ENCODE measurements around the gene ATP6AP2. TPM values are rescaled to one million over a fixed set of nuclear protein-coding genes. Genes with fewer than 3 reads are reported as not detected.
"Not testable (repeated sequence)": the region's sequence is repeated elsewhere in the genome, so short reads cannot be mapped to it uniquely, and the experiment has no call there.

Gene ATP6AP2
- total RNA-seq, 1 experiment from 2014 or later: 72.7 TPM

DNA sequence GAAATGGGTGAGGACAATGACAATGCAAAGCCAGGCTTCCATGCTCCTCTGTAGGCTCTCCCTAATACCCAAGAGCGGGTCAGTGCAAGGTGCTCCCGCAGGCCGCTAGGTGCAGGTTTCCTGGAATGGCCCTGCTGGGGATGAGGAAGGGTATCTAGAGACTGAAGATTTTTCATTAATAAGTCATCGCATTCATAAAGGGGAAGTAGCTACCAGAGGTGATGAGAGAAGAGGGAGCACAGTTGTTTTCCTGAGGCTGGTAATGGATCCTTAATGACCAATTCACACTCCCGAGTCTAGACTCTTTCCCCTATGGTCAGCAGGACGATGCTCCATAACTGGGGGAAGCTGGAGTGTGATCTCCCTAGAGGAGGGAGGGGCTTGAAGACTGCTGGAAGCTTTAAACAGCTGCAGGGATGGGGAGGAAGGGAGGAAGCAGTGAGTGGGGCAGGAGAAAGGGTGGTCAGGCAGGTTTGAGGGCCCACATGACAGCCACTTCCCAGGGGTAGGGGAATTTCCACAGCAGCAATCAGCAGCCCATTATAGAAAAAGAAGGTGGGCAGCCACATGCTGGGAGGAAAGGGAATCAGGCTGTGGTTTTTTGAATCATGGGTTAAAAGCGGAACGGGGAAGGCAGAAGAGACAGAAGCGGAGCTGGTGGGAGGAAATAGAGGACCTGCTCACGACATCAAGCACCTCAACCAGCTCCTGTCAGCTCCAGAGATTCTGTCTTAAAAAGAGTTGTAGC, 10.2 kb upstream of the ATP6AP2 start:
- no peaks in the 10 kb centered on the region for H3K4me1 ChIP-seq (ENCODE audit: control insufficient read depth, insufficient read depth, low read length)
- TF ChIP-seq, protein P1, sequence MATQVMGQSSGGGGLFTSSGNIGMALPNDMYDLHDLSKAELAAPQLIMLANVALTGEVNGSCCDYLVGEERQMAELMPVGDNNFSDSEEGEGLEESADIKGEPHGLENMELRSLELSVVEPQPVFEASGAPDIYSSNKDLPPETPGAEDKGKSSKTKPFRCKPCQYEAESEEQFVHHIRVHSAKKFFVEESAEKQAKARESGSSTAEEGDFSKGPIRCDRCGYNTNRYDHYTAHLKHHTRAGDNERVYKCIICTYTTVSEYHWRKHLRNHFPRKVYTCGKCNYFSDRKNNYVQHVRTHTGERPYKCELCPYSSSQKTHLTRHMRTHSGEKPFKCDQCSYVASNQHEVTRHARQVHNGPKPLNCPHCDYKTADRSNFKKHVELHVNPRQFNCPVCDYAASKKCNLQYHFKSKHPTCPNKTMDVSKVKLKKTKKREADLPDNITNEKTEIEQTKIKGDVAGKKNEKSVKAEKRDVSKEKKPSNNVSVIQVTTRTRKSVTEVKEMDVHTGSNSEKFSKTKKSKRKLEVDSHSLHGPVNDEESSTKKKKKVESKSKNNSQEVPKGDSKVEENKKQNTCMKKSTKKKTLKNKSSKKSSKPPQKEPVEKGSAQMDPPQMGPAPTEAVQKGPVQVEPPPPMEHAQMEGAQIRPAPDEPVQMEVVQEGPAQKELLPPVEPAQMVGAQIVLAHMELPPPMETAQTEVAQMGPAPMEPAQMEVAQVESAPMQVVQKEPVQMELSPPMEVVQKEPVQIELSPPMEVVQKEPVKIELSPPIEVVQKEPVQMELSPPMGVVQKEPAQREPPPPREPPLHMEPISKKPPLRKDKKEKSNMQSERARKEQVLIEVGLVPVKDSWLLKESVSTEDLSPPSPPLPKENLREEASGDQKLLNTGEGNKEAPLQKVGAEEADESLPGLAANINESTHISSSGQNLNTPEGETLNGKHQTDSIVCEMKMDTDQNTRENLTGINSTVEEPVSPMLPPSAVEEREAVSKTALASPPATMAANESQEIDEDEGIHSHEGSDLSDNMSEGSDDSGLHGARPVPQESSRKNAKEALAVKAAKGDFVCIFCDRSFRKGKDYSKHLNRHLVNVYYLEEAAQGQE (IDR thresholded peaks at IDR 0.05; ENCODE audit: insufficient read depth in 1 of 2, low read depth in 2 of 2, low read length in 1 of 2): no peak
- TF ChIP-seq POLR2AphosphoS5 (IDR thresholded peaks at IDR 0.05; ENCODE audit: low read depth, low read length): no peak
- TF ChIP-seq, protein P2, sequence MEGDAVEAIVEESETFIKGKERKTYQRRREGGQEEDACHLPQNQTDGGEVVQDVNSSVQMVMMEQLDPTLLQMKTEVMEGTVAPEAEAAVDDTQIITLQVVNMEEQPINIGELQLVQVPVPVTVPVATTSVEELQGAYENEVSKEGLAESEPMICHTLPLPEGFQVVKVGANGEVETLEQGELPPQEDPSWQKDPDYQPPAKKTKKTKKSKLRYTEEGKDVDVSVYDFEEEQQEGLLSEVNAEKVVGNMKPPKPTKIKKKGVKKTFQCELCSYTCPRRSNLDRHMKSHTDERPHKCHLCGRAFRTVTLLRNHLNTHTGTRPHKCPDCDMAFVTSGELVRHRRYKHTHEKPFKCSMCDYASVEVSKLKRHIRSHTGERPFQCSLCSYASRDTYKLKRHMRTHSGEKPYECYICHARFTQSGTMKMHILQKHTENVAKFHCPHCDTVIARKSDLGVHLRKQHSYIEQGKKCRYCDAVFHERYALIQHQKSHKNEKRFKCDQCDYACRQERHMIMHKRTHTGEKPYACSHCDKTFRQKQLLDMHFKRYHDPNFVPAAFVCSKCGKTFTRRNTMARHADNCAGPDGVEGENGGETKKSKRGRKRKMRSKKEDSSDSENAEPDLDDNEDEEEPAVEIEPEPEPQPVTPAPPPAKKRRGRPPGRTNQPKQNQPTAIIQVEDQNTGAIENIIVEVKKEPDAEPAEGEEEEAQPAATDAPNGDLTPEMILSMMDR (IDR thresholded peaks at IDR 0.05): no peak
- TF ChIP-seq SIN3A (IDR thresholded peaks at IDR 0.05; ENCODE audit: borderline replicate concordance, insufficient read depth, low read depth, low read length): no peak
- no peak for TF ChIP-seq TCF7L2 (IDR thresholded peaks at IDR 0.05; ENCODE audit: low read depth, low read length)
- intact Hi-C loops (cut with micrococcal nuclease; ENCODE audit: unreplicated experiment) (no loop called here), in situ Hi-C loops (cut with HindIII; ENCODE audit: low pct_unique_long_range_greater_than_20kb, low sequenced_read_pairs) (no loop called here)
- ChIA-PET POLR2A (no interaction called here), CTCF (no interaction called here)
- BruUV-seq (replicated peaks): no TSS peak
- DNase-seq (ENCODE audit: low read depth, low spot score) (no peak), ATAC-seq (no peak)
- H3K36me3 ChIP-seq (ENCODE audit: control insufficient read depth, insufficient read depth, low read length): no peaks in the 10 kb centered on the region
- H3K9me3 ChIP-seq (ENCODE audit: control insufficient read depth, insufficient read depth, low read depth, low read length): no peaks in the 10 kb centered on the region
- no peaks in the 10 kb centered on the region for H3K27me3 ChIP-seq (ENCODE audit: control insufficient read depth, insufficient read depth, low read length)
- H3K27ac ChIP-seq (ENCODE audit: low read length): no peak overlapping the region
- H3K4me3 ChIP-seq (ENCODE audit: low read depth in 2 of 2, low read length in 2 of 2): no peak overlapping the region

DNA sequence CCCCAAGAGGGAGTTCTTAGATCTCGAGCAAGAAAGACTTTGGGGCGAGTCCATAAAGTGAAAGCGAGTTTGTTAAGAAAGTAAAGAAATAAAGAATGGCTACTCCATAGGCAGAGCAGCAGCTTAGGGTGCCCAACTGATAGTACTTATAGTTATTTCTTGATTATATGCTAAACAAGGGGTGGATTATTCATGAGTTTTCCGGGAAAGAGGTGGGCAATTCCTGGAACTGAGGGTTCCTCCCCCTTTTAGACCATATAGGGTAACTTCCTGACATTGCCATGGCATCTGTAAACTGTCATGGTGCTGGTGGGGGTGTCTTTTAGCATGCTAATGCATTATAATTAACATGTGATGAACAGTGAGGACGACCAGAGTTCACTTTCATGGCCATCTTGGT, 9.6 kb upstream of the ATP6AP2 start:
- H3K27me3 ChIP-seq (ENCODE audit: control insufficient read depth, insufficient read depth, low read length); H3K36me3 ChIP-seq (ENCODE audit: control insufficient read depth, insufficient read depth, low read length); BruUV-seq (replicated peaks); H3K4me1 ChIP-seq (ENCODE audit: control insufficient read depth, insufficient read depth, low read length); H3K4me3 ChIP-seq (ENCODE audit: low read depth in 2 of 2, low read length in 2 of 2); CTCF ChIA-PET; DNase-seq (ENCODE audit: low read depth, low spot score); H3K27ac ChIP-seq (ENCODE audit: low read length); in situ Hi-C loops (cut with HindIII; ENCODE audit: low pct_unique_long_range_greater_than_20kb, low sequenced_read_pairs); ATAC-seq; intact Hi-C loops (cut with micrococcal nuclease; ENCODE audit: unreplicated experiment); POLR2A ChIA-PET; H3K9me3 ChIP-seq (ENCODE audit: control insufficient read depth, insufficient read depth, low read depth, low read length): not testable (repeated sequence)

DNA sequence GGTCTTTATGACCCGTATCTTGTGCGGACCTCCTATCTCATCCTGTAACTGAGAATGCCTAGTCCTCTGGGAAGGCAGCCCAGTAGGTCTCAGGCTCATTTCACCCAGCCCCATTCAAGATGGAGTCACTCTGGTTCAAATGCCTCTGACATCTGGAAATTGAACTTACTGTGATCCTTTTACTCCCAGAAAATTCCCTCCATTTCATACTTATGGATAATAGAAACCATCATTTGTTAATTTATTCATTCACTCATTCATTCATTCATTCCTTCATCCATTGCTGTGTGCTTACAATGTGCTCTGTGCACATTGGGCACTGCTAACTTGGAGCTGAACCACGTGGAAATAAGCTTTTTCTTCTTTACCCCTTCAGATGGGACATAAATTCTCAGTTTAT, 9.2 kb upstream of the ATP6AP2 start:
- no TSS peak for BruUV-seq (replicated peaks)
- POLR2A ChIA-PET: no interaction called here
- no peak for ATAC-seq

More for the DNA sequence above, 9.2 kb upstream of the ATP6AP2 start:
- H3K9me3 ChIP-seq (ENCODE audit: control insufficient read depth, insufficient read depth, low read depth, low read length): no peaks in the 10 kb centered on the region
- DNase-seq (ENCODE audit: low read depth, low spot score): no peak
- in situ Hi-C loops (cut with HindIII; ENCODE audit: low pct_unique_long_range_greater_than_20kb, low sequenced_read_pairs) (no loop called here), intact Hi-C loops (cut with micrococcal nuclease; ENCODE audit: unreplicated experiment) (no loop called here)
- H3K4me3 ChIP-seq (ENCODE audit: low read depth in 2 of 2, low read length in 2 of 2): no peak overlapping the region
- no peak for TF ChIP-seq POLR2AphosphoS5 (IDR thresholded peaks at IDR 0.05; ENCODE audit: low read depth, low read length)
- TF ChIP-seq, protein P1 (IDR thresholded peaks at IDR 0.05; ENCODE audit: insufficient read depth in 1 of 2, low read depth in 2 of 2, low read length in 1 of 2): no peak
- no peak for TF ChIP-seq SIN3A (IDR thresholded peaks at IDR 0.05; ENCODE audit: borderline replicate concordance, insufficient read depth, low read depth, low read length)
- TF ChIP-seq TCF7L2 (IDR thresholded peaks at IDR 0.05; ENCODE audit: low read depth, low read length): no peak
- TF ChIP-seq, protein P2 (IDR thresholded peaks at IDR 0.05): no peak
- no peaks in the 10 kb centered on the region for H3K36me3 ChIP-seq (ENCODE audit: control insufficient read depth, insufficient read depth, low read length)
- CTCF ChIA-PET: no interaction called here
- no peak overlapping the region for H3K27ac ChIP-seq (ENCODE audit: low read length)
- no peaks in the 10 kb centered on the region for H3K27me3 ChIP-seq (ENCODE audit: control insufficient read depth, insufficient read depth, low read length)
- no peaks in the 10 kb centered on the region for H3K4me1 ChIP-seq (ENCODE audit: control insufficient read depth, insufficient read depth, low read length)
